ENCODE measurements around the gene MARCHF10.

GRCh38 chr17:62786646-62787045, 21.5 kb downstream of the MARCHF10 start:
- no peak for TF ChIP-seq MAX (IDR thresholded peaks at IDR 0.05; ENCODE audit: low read depth, low read length)
- TF ChIP-seq POLR2A (IDR thresholded peaks at IDR 0.05; ENCODE audit: extremely low read depth, insufficient read length): no peak
- no peak for TF ChIP-seq CTCF (IDR thresholded peaks at IDR 0.05; ENCODE audit: low read depth, low read length)
- no peak for TF ChIP-seq MYC (IDR thresholded peaks at IDR 0.05; ENCODE audit: low read depth, low read length)

Data from NB4 (cell line).